H9 (cell line): ENCODE results near the gene DBNDD1. TPM values are rescaled to one million over a fixed set of nuclear protein-coding genes. Genes with fewer than 3 reads are reported as not detected.

Source experiments
- DNase-seq: peaks from one replicate; pipeline ENCODE4 v3.0.0-alpha.2; 2017
- H2AFZ ChIP-seq: one replicate; pipeline ENCODE4 v1.6.1; 2013; ENCODE audit warnings: mild to moderate bottlenecking, low read length, control low read depth, moderate library complexity
- H2AK5ac ChIP-seq: 2 replicates; pipeline ENCODE4 v1.6.1; 2013; ENCODE audit warnings: low read length, control low read depth, mixed read lengths; ENCODE audit not compliant: insufficient read length
- H2BK120ac ChIP-seq: one replicate; pipeline ENCODE4 v1.6.1; 2013; ENCODE audit warnings: low read depth, mild to moderate bottlenecking, low read length, control low read depth, inconsistent platforms; ENCODE audit not compliant: poor library complexity, severe bottlenecking
- H2BK12ac ChIP-seq: 2 replicates; pipeline ENCODE4 v1.6.1; 2013; ENCODE audit warnings: low read length, control low read depth, mixed read lengths, low read depth; ENCODE audit not compliant: insufficient read length
- H2BK15ac ChIP-seq: 2 replicates; pipeline ENCODE4 v1.6.1; 2013; ENCODE audit warnings: low read depth, low read length, control low read depth
- H2BK20ac ChIP-seq: one replicate; pipeline ENCODE4 v1.6.1; 2013; ENCODE audit warnings: low read depth, mild to moderate bottlenecking, low read length, control low read depth, inconsistent platforms; ENCODE audit not compliant: poor library complexity, severe bottlenecking
- H2BK5ac ChIP-seq: 2 replicates; pipeline ENCODE4 v1.6.1; 2013; ENCODE audit warnings: low read length, control low read depth, mixed read lengths; ENCODE audit not compliant: insufficient read length
- H3K14ac ChIP-seq: 2 replicates; pipeline ENCODE4 v1.6.1; 2013; ENCODE audit warnings: low read length, control low read depth; ENCODE audit not compliant: insufficient read depth
- H3K18ac ChIP-seq: 2 replicates; pipeline ENCODE4 v1.6.1; 2013; ENCODE audit warnings: low read depth, mild to moderate bottlenecking, mixed read lengths, low read length, control low read depth; ENCODE audit not compliant: insufficient read length
- H3K23ac ChIP-seq: 2 replicates; pipeline ENCODE4 v1.6.1; 2013; ENCODE audit warnings: low read length, control low read depth, mixed read lengths, low read depth; ENCODE audit not compliant: insufficient read length
- H3K23me2 ChIP-seq: 2 replicates; pipeline ENCODE4 v1.6.1; 2013; ENCODE audit warnings: low read depth, mild to moderate bottlenecking, mixed read lengths, low read length, control low read depth; ENCODE audit not compliant: insufficient read length, poor library complexity, severe bottlenecking
- H3K27ac ChIP-seq: 2 replicates; pipeline ENCODE4 v1.5.1; 2013; ENCODE audit warnings: low read length, control low read depth, mixed read lengths, low read depth; ENCODE audit not compliant: insufficient read length
- H3K27me3 ChIP-seq: 2 replicates; pipeline ENCODE4 v1.6.1; 2013; ENCODE audit warnings: low read length, control low read depth, inconsistent platforms; ENCODE audit not compliant: insufficient read depth
- H3K4ac ChIP-seq: 2 replicates; pipeline ENCODE4 v1.6.1; 2013; ENCODE audit warnings: low read depth, mild to moderate bottlenecking, control low read depth, inconsistent platforms, low read length, moderate library complexity
- H3K4me1 ChIP-seq: 2 replicates; pipeline ENCODE4 v1.6.1; 2013; ENCODE audit warnings: low read length, control low read depth, inconsistent platforms; ENCODE audit not compliant: insufficient read depth
- H3K4me2 ChIP-seq: 2 replicates; pipeline ENCODE4 v1.6.1; 2013; ENCODE audit warnings: low read length, control low read depth, mixed read lengths; ENCODE audit not compliant: insufficient read length, insufficient read depth
- H3K56ac ChIP-seq: 2 replicates; pipeline ENCODE4 v1.6.1; 2013; ENCODE audit warnings: low read depth, mild to moderate bottlenecking, mixed read lengths, low read length, control low read depth; ENCODE audit not compliant: insufficient read length
- H3K79me1 ChIP-seq: 2 replicates; pipeline ENCODE4 v1.6.1; 2013; ENCODE audit warnings: low read depth, mild to moderate bottlenecking, moderate library complexity, low read length, control low read depth, inconsistent platforms; ENCODE audit not compliant: insufficient read depth, poor library complexity, severe bottlenecking
- H3K79me2 ChIP-seq: 2 replicates; pipeline ENCODE4 v1.6.1; 2013; ENCODE audit warnings: low read length, control low read depth, inconsistent platforms; ENCODE audit not compliant: insufficient read depth
- H3K9ac ChIP-seq: 2 replicates; pipeline ENCODE4 v1.6.1; 2013; ENCODE audit warnings: low read length, control low read depth, mixed read lengths; ENCODE audit not compliant: insufficient read length; ENCODE audit errors: extremely low read depth
- H3K9me3 ChIP-seq: one replicate; pipeline ENCODE4 v1.6.1; 2013; ENCODE audit warnings: low read depth, low read length, inconsistent platforms; ENCODE audit not compliant: control insufficient read depth
- H3T11ph ChIP-seq: one replicate; pipeline ENCODE4 v1.6.1; 2013; ENCODE audit warnings: mild to moderate bottlenecking, low read length, control low read depth, inconsistent platforms
- H4K20me1 ChIP-seq: one replicate; pipeline ENCODE4 v1.6.1; 2013; ENCODE audit not compliant: control insufficient read depth, insufficient read length, insufficient read depth
- H4K5ac ChIP-seq: 2 replicates; pipeline ENCODE4 v1.6.1; 2013; ENCODE audit warnings: low read depth, mild to moderate bottlenecking, mixed read lengths, low read length, control low read depth; ENCODE audit not compliant: insufficient read length
- H4K8ac ChIP-seq: replicated peaks from 2 replicates; pipeline ENCODE4 v1.6.1; 2013; ENCODE audit warnings: low read length, control low read depth, mixed read lengths, low read depth; ENCODE audit not compliant: insufficient read length
- H4K91ac ChIP-seq: 2 replicates; pipeline ENCODE4 v1.6.1; 2013; ENCODE audit warnings: low read depth, mild to moderate bottlenecking, moderate library complexity, mixed read lengths, low read length, control low read depth; ENCODE audit not compliant: insufficient read length
- H3K27ac Mint-ChIP-seq, 3 experiments: 2 replicates in 2 of 3; 3 replicates in 1 of 3; pipeline ENCODE4 v1.8.0; 2020 to 2021; ENCODE audit warnings: mixed read lengths in 3 of 3, mild to moderate bottlenecking in 1 of 3, moderate library complexity in 1 of 3
- H3K27me3 Mint-ChIP-seq: 2 replicates; pipeline ENCODE4 v1.8.0; 2021; ENCODE audit warnings: low read depth, mild to moderate bottlenecking, moderate library complexity, mixed read lengths
- H3K36me3 Mint-ChIP-seq, 3 experiments: 2 replicates in 2 of 3; 3 replicates in 1 of 3; pipeline ENCODE4 v1.8.0; 2020 to 2021; ENCODE audit warnings: low read depth in 3 of 3, mixed read lengths in 3 of 3; ENCODE audit not compliant: insufficient read depth in 1 of 3
- H3K4me1 Mint-ChIP-seq, 2 experiments: 2 replicates each; pipeline ENCODE4 v1.8.0; 2020; ENCODE audit warnings: mixed read lengths in 2 of 2
- H3K4me3 Mint-ChIP-seq, 2 experiments: 2 replicates in 1 of 2; 3 replicates in 1 of 2; pipeline ENCODE4 v1.8.0; 2020 to 2021; ENCODE audit warnings: mild to moderate bottlenecking in 2 of 2, mixed read lengths in 2 of 2, moderate library complexity in 1 of 2
- H3K9me3 Mint-ChIP-seq, 2 experiments: 2 replicates in 1 of 2; 3 replicates in 1 of 2; pipeline ENCODE4 v1.8.0; 2020; ENCODE audit warnings: mild to moderate bottlenecking in 2 of 2, mixed read lengths in 2 of 2, moderate library complexity in 1 of 2
- WGBS: extraction: QIAGEN DNeasy Blood & Tissue Kit; methylation state at CpG from one replicate; pipeline ENCODE4 v1.1.7; 2013; ENCODE audit warnings: missing lambda C conversion rate, low lambda C conversion rate, mixed read lengths; ENCODE audit not compliant: insufficient read length; ENCODE audit errors: extremely low coverage; 5-methylcytosine and 5-hydroxymethylcytosine counted together
- total RNA-seq: library from RNA; stranded (reverse); gene quantifications from 2 replicates; pipeline ENCODE4 v1.2.1, GENCODE V29; 2021
- TF ChIP-seq, protein P1 (sequence below): fragments of 200-600 bp; sonication (generic); conservative IDR thresholded peaks from 3 replicates; pipeline ENCODE4 v1.8.0; 2021; ENCODE audit warnings: antibody characterized with exemption, mild to moderate bottlenecking

DBNDD1 gene
- total RNA-seq, 1 experiment from 2014 or later, result 87.3 TPM

DNA sequence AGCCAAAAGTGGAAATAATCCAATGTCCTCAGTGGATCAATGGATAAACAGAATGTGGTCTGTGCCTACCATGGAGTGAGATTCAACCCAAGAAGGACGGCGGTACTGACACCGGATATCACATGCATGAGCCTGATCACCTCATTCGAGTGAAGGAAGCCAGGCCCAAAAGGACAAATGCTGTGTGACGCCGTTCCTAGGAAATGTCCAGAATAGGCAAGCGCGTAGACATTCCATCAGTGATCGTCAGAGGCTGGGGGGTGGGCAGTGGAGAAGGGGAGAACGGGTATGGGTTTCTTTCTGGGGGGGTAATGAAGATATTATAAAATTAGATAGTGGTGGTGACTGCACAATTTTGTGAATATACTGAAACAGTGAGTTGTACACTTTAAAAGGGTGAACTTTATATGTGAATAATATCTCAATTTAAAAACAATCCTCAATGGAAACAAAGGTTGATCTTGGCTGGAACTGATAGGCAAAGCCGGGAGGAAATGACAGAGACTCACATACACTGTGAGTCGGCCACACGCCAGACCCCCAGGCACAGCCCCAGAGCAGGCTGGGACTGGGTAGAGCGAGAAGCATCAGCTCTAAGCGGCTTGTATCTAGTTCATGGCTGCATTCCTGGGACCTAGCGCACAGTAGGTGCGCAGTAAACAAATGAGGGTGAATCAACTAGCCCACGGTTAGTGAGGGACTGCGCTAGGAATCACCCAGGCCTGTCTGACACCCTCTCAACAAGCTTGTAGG lies 3.5 kb downstream of the DBNDD1 start:
- Histone ChIP-seq H3K9me3 (no peaks in the 10 kb centered on the region), H3K4me1 (0 out of 2 replicates have a peak, but pooled peaks cover 4% of the 10 kb centered on the region), H3T11ph (no peak overlapping the region), H3K4ac (no peak overlapping the region), H3K4me2 (no peak overlapping the region), H3K14ac (no peak overlapping the region), H4K8ac (no peak overlapping the region), H3K79me2 (no peaks in the 10 kb centered on the region), H3K79me1 (no peaks in the 10 kb centered on the region), H2BK15ac (no peak overlapping the region), H2BK12ac (no peak overlapping the region), H3K27me3 (no peaks in the 10 kb centered on the region), H2AFZ (no peak overlapping the region), H2BK120ac (no peak overlapping the region), H3K18ac (no peak overlapping the region), H3K23ac (no peak overlapping the region), H2AK5ac (no peak overlapping the region), H4K91ac (no peak overlapping the region), H2BK5ac (no peak overlapping the region), H2BK20ac (no peak overlapping the region), H4K20me1 (no peaks in the 10 kb centered on the region), H3K56ac (no peak overlapping the region), H3K9ac (no peak overlapping the region), H3K27ac (no peak overlapping the region), H3K23me2 (no peaks in the 10 kb centered on the region), H4K5ac (no peak overlapping the region)
- peaks cover 9% of the 10 kb centered on the region in 2 experiments for H3K4me1 Mint-ChIP-seq
- no peaks in the 10 kb centered on the region for H3K27me3 Mint-ChIP-seq
- no peaks in the 10 kb centered on the region; a peak in 1 of 5 replicates for H3K9me3 Mint-ChIP-seq
- no CpG with 5 or more reads among the region's 19 CpGs for WGBS
- no peak overlapping the region for H3K4me3 Mint-ChIP-seq
- TF ChIP-seq, protein P1, sequence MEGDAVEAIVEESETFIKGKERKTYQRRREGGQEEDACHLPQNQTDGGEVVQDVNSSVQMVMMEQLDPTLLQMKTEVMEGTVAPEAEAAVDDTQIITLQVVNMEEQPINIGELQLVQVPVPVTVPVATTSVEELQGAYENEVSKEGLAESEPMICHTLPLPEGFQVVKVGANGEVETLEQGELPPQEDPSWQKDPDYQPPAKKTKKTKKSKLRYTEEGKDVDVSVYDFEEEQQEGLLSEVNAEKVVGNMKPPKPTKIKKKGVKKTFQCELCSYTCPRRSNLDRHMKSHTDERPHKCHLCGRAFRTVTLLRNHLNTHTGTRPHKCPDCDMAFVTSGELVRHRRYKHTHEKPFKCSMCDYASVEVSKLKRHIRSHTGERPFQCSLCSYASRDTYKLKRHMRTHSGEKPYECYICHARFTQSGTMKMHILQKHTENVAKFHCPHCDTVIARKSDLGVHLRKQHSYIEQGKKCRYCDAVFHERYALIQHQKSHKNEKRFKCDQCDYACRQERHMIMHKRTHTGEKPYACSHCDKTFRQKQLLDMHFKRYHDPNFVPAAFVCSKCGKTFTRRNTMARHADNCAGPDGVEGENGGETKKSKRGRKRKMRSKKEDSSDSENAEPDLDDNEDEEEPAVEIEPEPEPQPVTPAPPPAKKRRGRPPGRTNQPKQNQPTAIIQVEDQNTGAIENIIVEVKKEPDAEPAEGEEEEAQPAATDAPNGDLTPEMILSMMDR, result no peak
- H3K27ac Mint-ChIP-seq, result no peak overlapping the region; a peak in 1 of 7 replicates
- peaks cover 0 to 32% (median 6%) of the 10 kb centered on the region in 3 experiments; a peak in 6 of 7 replicates for H3K36me3 Mint-ChIP-seq
- DNase-seq, result no peak
